MM.1S (cell line): ENCODE measurements around the gene LRP5.

ENCODE experiments used
- DNase-seq: peaks from one replicate; pipeline ENCODE4 v3.0.0-alpha.2; 2015
- H2AFZ ChIP-seq: fragments of 300-600 bp; sonication (generic); 2 replicates; pipeline ENCODE4 v1.6.0; 2016; ENCODE audit warnings: antibody characterized with exemption, low read length
- H3F3A ChIP-seq: fragments of 300-600 bp; sonication (generic); 2 replicates; pipeline ENCODE4 v1.6.1; 2016; ENCODE audit warnings: mild to moderate bottlenecking, antibody characterized with exemption, low read length, moderate library complexity, mixed read lengths; ENCODE audit not compliant: insufficient read depth
- H3K27ac ChIP-seq: fragments of 300-600 bp; sonication (generic); 2 replicates; pipeline ENCODE4 v1.5.1; 2016; ENCODE audit warnings: mild to moderate bottlenecking, low read length
- H3K27me3 ChIP-seq: fragments of 300-600 bp; sonication (generic); replicated peaks from 2 replicates; pipeline ENCODE4 v1.6.0; 2016; ENCODE audit warnings: low read length; ENCODE audit not compliant: insufficient read depth
- H3K36me3 ChIP-seq: fragments of 300-600 bp; sonication (generic); replicated peaks from 2 replicates; pipeline ENCODE4 v1.6.1; 2016; ENCODE audit warnings: mild to moderate bottlenecking, low read length, mixed read lengths; ENCODE audit not compliant: insufficient read depth
- H3K4me1 ChIP-seq: fragments of 300-600 bp; sonication (generic); 2 replicates; pipeline ENCODE4 v1.6.1; 2016; ENCODE audit warnings: low read length, mixed read lengths
- H3K4me2 ChIP-seq: fragments of 300-600 bp; sonication (generic); 2 replicates; pipeline ENCODE4 v1.6.0; 2016; ENCODE audit warnings: low read depth, low read length
- H3K4me3 ChIP-seq: fragments of 300-600 bp; sonication (generic); 2 replicates; pipeline ENCODE4 v1.5.1; 2016; ENCODE audit warnings: low read length, mixed read lengths
- H3K79me2 ChIP-seq: fragments of 300-600 bp; sonication (generic); 2 replicates; pipeline ENCODE4 v1.6.1; 2016; ENCODE audit warnings: mixed run types, low read length, mixed read lengths
- H3K9ac ChIP-seq: fragments of 300-600 bp; sonication (generic); 2 replicates; pipeline ENCODE4 v1.6.1; 2016; ENCODE audit warnings: low read length, mixed read lengths
- H3K9me2 ChIP-seq: fragments of 300-600 bp; sonication (generic); replicated peaks from 2 replicates; pipeline ENCODE4 v1.6.1; 2016; ENCODE audit warnings: mild to moderate bottlenecking, low read length, mixed read lengths; ENCODE audit not compliant: insufficient read depth
- H3K9me3 ChIP-seq: fragments of 300-600 bp; sonication (generic); replicated peaks from 2 replicates; pipeline ENCODE4 v1.6.1; 2016; ENCODE audit warnings: mild to moderate bottlenecking, low read length, mixed read lengths; ENCODE audit not compliant: insufficient read depth
- H4K20me1 ChIP-seq: fragments of 300-600 bp; sonication (generic); 2 replicates; pipeline ENCODE4 v1.6.1; 2016; ENCODE audit warnings: mild to moderate bottlenecking, low read length, moderate library complexity, mixed read lengths; ENCODE audit not compliant: insufficient read depth
- EZH2 ChIP-seq: fragments of 300-600 bp; sonication (generic); optimal IDR thresholded peaks from 2 replicates; pipeline ENCODE3; 2017; ENCODE audit warnings: low read depth, mild to moderate bottlenecking, antibody characterized with exemption, low read length, mixed read lengths
- EZH2phosphoT487 ChIP-seq: fragments of 300-600 bp; sonication (generic); IDR thresholded peaks from 2 replicates; pipeline ENCODE4 v1.6.1; 2018; ENCODE audit warnings: antibody characterized with exemption, low read length
- TF ChIP-seq, protein P1 (sequence below): fragments of 300-600 bp; sonication (generic); IDR thresholded peaks from 2 replicates; pipeline ENCODE4 v1.5.1; 2016; ENCODE audit warnings: antibody characterized with exemption, low read length, mixed read lengths

The LRP5 gene

GRCh38 chr11:68375766-68376165 lies 63.4 kb downstream of the LRP5 start:
- TF ChIP-seq EZH2phosphoT487 = no peak
- TF ChIP-seq, protein P1, sequence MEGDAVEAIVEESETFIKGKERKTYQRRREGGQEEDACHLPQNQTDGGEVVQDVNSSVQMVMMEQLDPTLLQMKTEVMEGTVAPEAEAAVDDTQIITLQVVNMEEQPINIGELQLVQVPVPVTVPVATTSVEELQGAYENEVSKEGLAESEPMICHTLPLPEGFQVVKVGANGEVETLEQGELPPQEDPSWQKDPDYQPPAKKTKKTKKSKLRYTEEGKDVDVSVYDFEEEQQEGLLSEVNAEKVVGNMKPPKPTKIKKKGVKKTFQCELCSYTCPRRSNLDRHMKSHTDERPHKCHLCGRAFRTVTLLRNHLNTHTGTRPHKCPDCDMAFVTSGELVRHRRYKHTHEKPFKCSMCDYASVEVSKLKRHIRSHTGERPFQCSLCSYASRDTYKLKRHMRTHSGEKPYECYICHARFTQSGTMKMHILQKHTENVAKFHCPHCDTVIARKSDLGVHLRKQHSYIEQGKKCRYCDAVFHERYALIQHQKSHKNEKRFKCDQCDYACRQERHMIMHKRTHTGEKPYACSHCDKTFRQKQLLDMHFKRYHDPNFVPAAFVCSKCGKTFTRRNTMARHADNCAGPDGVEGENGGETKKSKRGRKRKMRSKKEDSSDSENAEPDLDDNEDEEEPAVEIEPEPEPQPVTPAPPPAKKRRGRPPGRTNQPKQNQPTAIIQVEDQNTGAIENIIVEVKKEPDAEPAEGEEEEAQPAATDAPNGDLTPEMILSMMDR = no peak
- TF ChIP-seq EZH2 = no peak
- peaks cover 12% of the 10 kb centered on the region for H3F3A ChIP-seq
- H3K27ac ChIP-seq = no peak overlapping the region
- no peaks in the 10 kb centered on the region for H4K20me1 ChIP-seq
- no peaks in the 10 kb centered on the region for H3K9me3 ChIP-seq
- H3K9ac ChIP-seq = no peak overlapping the region
- no peak overlapping the region for H3K4me2 ChIP-seq
- no peak overlapping the region for H2AFZ ChIP-seq
- H3K36me3 ChIP-seq = no peaks in the 10 kb centered on the region
- H3K79me2 ChIP-seq = 0 out of 2 replicates have a peak, but pooled peaks cover 3% of the 10 kb centered on the region
- H3K27me3 ChIP-seq = no peaks in the 10 kb centered on the region
- H3K4me1 ChIP-seq = peaks cover 13% of the 10 kb centered on the region
- H3K9me2 ChIP-seq = no peaks in the 10 kb centered on the region
- H3K4me3 ChIP-seq = no peak overlapping the region
- no peak for DNase-seq

- H3K36me3 ChIP-seq = no peaks in the 10 kb centered on the region
- H2AFZ ChIP-seq = no peak overlapping the region
- no peaks in the 10 kb centered on the region for H3K27me3 ChIP-seq
- H4K20me1 ChIP-seq = no peaks in the 10 kb centered on the region
- no peak overlapping the region for H3K9ac ChIP-seq
- H3K27ac ChIP-seq = no peak overlapping the region
- no peaks in the 10 kb centered on the region for H3F3A ChIP-seq
- no peaks in the 10 kb centered on the region for H3K79me2 ChIP-seq
- no peaks in the 10 kb centered on the region for H3K9me2 ChIP-seq
- TF ChIP-seq EZH2 = no peak
- TF ChIP-seq EZH2phosphoT487 = no peak
- TF ChIP-seq, protein P1 = no peak
- no peaks in the 10 kb centered on the region for H3K9me3 ChIP-seq
- H3K4me2 ChIP-seq = no peak overlapping the region
- no peak overlapping the region for H3K4me3 ChIP-seq
- no peak for DNase-seq
- H3K4me1 ChIP-seq = no peaks in the 10 kb centered on the region
Observed at GRCh38 chr11:68377389-68377795, 65.0 kb downstream of the LRP5 start.

GRCh38 chr11:68379206-68379605 lies 66.8 kb downstream of the LRP5 start:
- Histone ChIP-seq H2AFZ (no peak overlapping the region), H3K27ac (no peak overlapping the region), H3K4me1 (no peaks in the 10 kb centered on the region), H4K20me1 (no peaks in the 10 kb centered on the region), H3K9me3 (no peaks in the 10 kb centered on the region), H3F3A (no peaks in the 10 kb centered on the region), H3K4me2 (no peak overlapping the region), H3K36me3 (no peaks in the 10 kb centered on the region), H3K79me2 (no peaks in the 10 kb centered on the region), H3K9me2 (no peaks in the 10 kb centered on the region), H3K27me3 (no peaks in the 10 kb centered on the region), H3K4me3 (no peak overlapping the region), H3K9ac (no peak overlapping the region)
- DNase-seq = no peak
- TF ChIP-seq EZH2phosphoT487 (no peak), EZH2 (no peak)
- TF ChIP-seq, protein P1 = no peak
